Fibroblast of lung (primary cell): ENCODE measurements around the gene MORN4. TPM values are rescaled to one million over a fixed set of nuclear protein-coding genes. Genes with fewer than 3 reads are reported as not detected.

ENCODE experiments used
- DNase-seq, 2 donors: peaks; one replicate each; pipeline versions ENCODE4 v3.0.0 to v3.0.0-alpha.2; 2010; ENCODE audit warnings: low read depth in 2 of 2
- H2AFZ ChIP-seq: 2 replicates; pipeline ENCODE4 v1.5.1; 2012; ENCODE audit warnings: low read length, control low read depth, inconsistent platforms
- H3K27ac ChIP-seq: 2 replicates; pipeline ENCODE4 v1.5.1; 2011; ENCODE audit warnings: low read length, control low read depth; ENCODE audit not compliant: insufficient read depth
- H3K27me3 ChIP-seq: 2 replicates; pipeline ENCODE4 v1.5.1; 2011; ENCODE audit warnings: mild to moderate bottlenecking, low read length; ENCODE audit not compliant: control insufficient read depth, insufficient read depth
- H3K36me3 ChIP-seq: 2 replicates; pipeline ENCODE4 v1.5.1; 2011; ENCODE audit warnings: low read length; ENCODE audit not compliant: control insufficient read depth, insufficient read depth
- H3K4me1 ChIP-seq: 2 replicates; pipeline ENCODE4 v1.5.1; 2011; ENCODE audit warnings: low read length; ENCODE audit not compliant: control insufficient read depth, insufficient read depth; ENCODE audit errors: extremely low read depth
- H3K4me2 ChIP-seq: 2 replicates; pipeline ENCODE4 v1.5.1; 2011; ENCODE audit warnings: low read length, control low read depth; ENCODE audit not compliant: insufficient read depth; ENCODE audit errors: extremely low read depth
- H3K4me3 ChIP-seq, 4 experiments: fragments of 200-600 bp in 1 of 4; sonication (generic) in 1 of 4; replicated peaks in 1 of 4; 2 replicates each; pipeline ENCODE4 v1.5.1; 2011 to 2016; ENCODE audit warnings: low read length in 4 of 4, low read depth in 3 of 4, mild to moderate bottlenecking in 3 of 4, control low read depth in 2 of 4, inconsistent platforms in 1 of 4, mixed read lengths in 1 of 4; ENCODE audit not compliant: insufficient read depth in 1 of 4; ENCODE audit errors: control extremely low read depth in 1 of 4
- H3K79me2 ChIP-seq: 2 replicates; pipeline ENCODE4 v1.5.1; 2012; ENCODE audit warnings: mild to moderate bottlenecking, low read length, inconsistent platforms; ENCODE audit not compliant: control insufficient read depth, insufficient read depth
- H3K9ac ChIP-seq: 2 replicates; pipeline ENCODE4 v1.5.1; 2011; ENCODE audit warnings: mild to moderate bottlenecking, low read length, control low read depth; ENCODE audit not compliant: insufficient read depth
- H3K9me3 ChIP-seq: 2 replicates; pipeline ENCODE4 v1.5.1; 2012; ENCODE audit warnings: low read depth, low read length; ENCODE audit not compliant: control insufficient read depth, insufficient read depth
- H4K20me1 ChIP-seq: 2 replicates; pipeline ENCODE4 v1.5.1; 2011; ENCODE audit warnings: low read length; ENCODE audit not compliant: control insufficient read depth, insufficient read depth; ENCODE audit errors: extremely low read depth
- EZH2 ChIP-seq: IDR thresholded peaks from 2 replicates; pipeline ENCODE4 v1.5.1; 2012; ENCODE audit warnings: low read length, control low read depth, mild to moderate bottlenecking; ENCODE audit errors: missing control alignments
- polyA plus RNA-seq, 2 donors: library from polyadenylated mRNA; depleted of rRNA in 1 of 2; stranded (reverse) in 1 of 2; unstranded in 1 of 2; fragments of >200 nt; gene quantifications; 2 replicates each; pipeline ENCODE4 v1.2.1, GENCODE V29; 2011 to 2012; ENCODE audit warnings: missing spikeins in 1 of 2
- total RNA-seq: library from RNA; depleted of rRNA; stranded (reverse); fragments of >200 nt; gene quantifications from 2 replicates; pipeline ENCODE4 v1.2.1, GENCODE V29; 2014
- TF ChIP-seq, protein P1 (sequence below), 2 donors: IDR thresholded peaks in 1 of 2; conservative IDR thresholded peaks in 1 of 2; 1 replicate in 1 of 2; 2 replicates in 1 of 2; pipeline ENCODE4 v1.5.1; 2011 to 2012; ENCODE audit warnings: low read length in 2 of 2, control low read depth in 1 of 2, inconsistent platforms in 1 of 2, low read depth in 1 of 2, mild to moderate bottlenecking in 1 of 2

Gene MORN4
- total and polyA plus RNA-seq, 2 donors (not counting 1 experiment from before 2014, with no cell fraction given): 13.2 to 13.4 TPM

DNA sequence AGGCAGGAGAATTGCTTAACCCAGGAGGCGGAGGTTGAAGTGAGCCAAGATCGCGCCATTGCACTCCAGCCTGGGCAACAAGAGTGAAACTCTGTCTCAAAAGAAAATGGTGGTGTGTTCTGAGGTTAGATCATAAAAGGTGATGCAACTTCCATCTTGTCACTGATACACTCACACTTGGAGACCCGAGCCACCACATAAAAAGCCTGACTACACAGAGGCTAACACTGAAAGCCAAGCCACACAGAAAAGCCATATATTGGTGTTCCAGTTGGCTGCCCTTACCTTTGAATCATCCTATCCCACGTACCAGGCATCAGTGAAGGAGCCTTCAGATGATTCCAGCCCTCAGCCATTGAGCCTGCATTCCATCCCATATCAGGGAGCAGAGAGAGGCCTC, 4.0 kb downstream of the MORN4 start:
- Histone ChIP-seq H3K9me3 (no peaks in the 10 kb centered on the region), H3K4me2 (no peak overlapping the region), H3K4me1 (peaks cover 5% of the 10 kb centered on the region), H2AFZ (no peak overlapping the region), H3K27me3 (no peaks in the 10 kb centered on the region), H3K4me3 (no peak overlapping the region), H3K36me3 (no peaks in the 10 kb centered on the region), H3K9ac (no peak overlapping the region), H3K79me2 (no peaks in the 10 kb centered on the region), H3K27ac (no peak overlapping the region), H4K20me1 (no peaks in the 10 kb centered on the region)
- no peak for DNase-seq
- TF ChIP-seq, protein P1, sequence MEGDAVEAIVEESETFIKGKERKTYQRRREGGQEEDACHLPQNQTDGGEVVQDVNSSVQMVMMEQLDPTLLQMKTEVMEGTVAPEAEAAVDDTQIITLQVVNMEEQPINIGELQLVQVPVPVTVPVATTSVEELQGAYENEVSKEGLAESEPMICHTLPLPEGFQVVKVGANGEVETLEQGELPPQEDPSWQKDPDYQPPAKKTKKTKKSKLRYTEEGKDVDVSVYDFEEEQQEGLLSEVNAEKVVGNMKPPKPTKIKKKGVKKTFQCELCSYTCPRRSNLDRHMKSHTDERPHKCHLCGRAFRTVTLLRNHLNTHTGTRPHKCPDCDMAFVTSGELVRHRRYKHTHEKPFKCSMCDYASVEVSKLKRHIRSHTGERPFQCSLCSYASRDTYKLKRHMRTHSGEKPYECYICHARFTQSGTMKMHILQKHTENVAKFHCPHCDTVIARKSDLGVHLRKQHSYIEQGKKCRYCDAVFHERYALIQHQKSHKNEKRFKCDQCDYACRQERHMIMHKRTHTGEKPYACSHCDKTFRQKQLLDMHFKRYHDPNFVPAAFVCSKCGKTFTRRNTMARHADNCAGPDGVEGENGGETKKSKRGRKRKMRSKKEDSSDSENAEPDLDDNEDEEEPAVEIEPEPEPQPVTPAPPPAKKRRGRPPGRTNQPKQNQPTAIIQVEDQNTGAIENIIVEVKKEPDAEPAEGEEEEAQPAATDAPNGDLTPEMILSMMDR (conservative IDR thresholded peaks at IDR 0.05 in 1 of 2, IDR thresholded peaks at IDR 0.05 in 1 of 2; ENCODE audit: low read depth in 1 of 2, low read length in 2 of 2): no peak
- TF ChIP-seq EZH2: no peak

DNA sequence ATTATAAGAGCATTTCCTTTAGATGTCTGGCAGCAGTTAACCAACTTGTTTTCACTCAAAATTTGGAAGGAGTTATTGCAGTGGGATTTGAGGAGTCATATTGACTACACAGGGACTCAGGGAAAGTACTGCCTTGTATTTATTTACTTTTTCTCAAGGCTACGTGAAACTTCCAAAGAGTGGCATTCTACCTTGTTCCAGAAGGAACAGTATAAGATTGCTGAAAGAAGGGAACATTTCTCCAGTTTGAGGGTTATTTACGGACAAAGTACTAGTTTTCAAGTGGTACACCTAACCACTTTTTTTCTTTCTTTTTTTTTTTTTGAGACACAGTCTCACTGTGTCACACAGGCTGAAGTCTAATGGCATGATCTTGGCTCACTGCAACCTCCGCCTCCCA, 5.1 kb downstream of the MORN4 start:
- Histone ChIP-seq H3K9me3 (no peaks in the 10 kb centered on the region), H3K36me3 (no peaks in the 10 kb centered on the region), H3K4me2 (no peak overlapping the region), H3K27ac (no peak overlapping the region), H3K4me3 (no peak overlapping the region), H3K9ac (no peak overlapping the region), H3K4me1 (peaks cover 5% of the 10 kb centered on the region), H2AFZ (no peak overlapping the region), H3K27me3 (no peaks in the 10 kb centered on the region), H4K20me1 (no peaks in the 10 kb centered on the region), H3K79me2 (no peaks in the 10 kb centered on the region)
- DNase-seq: no peak
- TF ChIP-seq, protein P1 (conservative IDR thresholded peaks at IDR 0.05 in 1 of 2, IDR thresholded peaks at IDR 0.05 in 1 of 2; ENCODE audit: low read depth in 1 of 2, low read length in 2 of 2): no peak
- TF ChIP-seq EZH2: no peak

DNA sequence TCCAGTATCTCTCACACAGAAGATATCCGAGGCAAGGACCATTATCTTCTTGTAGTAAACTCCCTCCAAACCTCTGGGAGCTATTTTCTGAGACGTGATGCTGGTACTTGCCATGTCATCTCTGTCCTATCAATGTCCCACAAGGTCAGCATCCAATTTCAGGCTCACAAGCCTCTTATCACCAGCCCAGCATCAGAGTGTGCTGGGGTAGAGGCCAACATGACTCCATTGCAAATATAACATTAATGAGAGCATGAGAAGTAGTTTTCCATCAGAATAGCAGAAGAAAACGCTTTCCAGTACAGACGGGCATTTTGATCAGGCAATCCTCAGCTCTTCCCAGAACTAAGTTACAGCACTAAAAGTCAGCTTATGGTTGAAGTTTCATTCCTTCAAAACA, 5.6 kb downstream of the MORN4 start:
- H3K4me1 ChIP-seq: peaks cover 5% of the 10 kb centered on the region
- no peaks in the 10 kb centered on the region for H3K36me3 ChIP-seq
- DNase-seq: no peak
- no peaks in the 10 kb centered on the region for H3K27me3 ChIP-seq
- H4K20me1 ChIP-seq: no peaks in the 10 kb centered on the region
- H3K9me3 ChIP-seq: no peaks in the 10 kb centered on the region
- no peak for TF ChIP-seq EZH2
- TF ChIP-seq, protein P1 (conservative IDR thresholded peaks at IDR 0.05 in 1 of 2, IDR thresholded peaks at IDR 0.05 in 1 of 2; ENCODE audit: low read depth in 1 of 2, low read length in 2 of 2): no peak
- H3K4me2 ChIP-seq: no peak overlapping the region
- no peaks in the 10 kb centered on the region for H3K79me2 ChIP-seq
- H3K9ac ChIP-seq: no peak overlapping the region
- no peak overlapping the region for H2AFZ ChIP-seq
- no peak overlapping the region for H3K4me3 ChIP-seq
- no peak overlapping the region for H3K27ac ChIP-seq
